ENCODE results near the gene FMO3. TPM values are rescaled to one million over a fixed set of nuclear protein-coding genes. Genes with fewer than 3 reads are reported as not detected.

Gene FMO3
- total and polyA plus RNA-seq, 2 donors (not counting 3 experiments of a cell fraction or from before 2014, with no cell fraction given): not detected

DNA sequence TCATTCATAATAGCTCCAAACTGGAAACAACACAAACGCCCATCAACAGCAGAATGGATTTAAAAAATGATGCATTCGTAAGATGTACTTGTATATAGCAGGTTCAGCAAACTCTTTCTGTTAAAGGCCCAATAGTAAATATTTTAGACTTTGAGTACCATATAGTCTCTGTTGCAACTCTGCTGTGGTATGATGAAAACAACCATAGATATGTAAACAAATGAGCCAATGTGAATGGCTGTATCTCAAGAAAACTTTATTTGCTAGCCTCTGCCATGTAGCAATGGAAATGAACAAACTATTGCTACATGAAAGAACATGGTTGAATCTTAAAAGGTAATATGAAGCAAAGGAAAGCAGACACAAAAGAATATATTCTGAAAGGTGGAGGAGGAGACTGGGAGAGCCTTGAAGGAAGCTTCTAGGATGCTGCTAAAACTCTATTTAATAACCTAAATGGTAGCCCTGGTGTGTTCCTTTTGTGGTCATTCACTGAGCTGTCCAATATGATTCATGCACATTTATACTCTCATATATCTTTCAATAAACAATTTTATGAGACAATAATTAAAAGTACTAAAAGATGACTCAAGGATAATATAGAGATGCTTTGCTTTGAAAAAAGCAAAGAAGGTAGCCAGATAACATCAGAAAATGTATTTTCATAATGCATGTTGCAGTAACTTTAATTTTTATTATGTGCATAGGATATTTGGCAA is 29.1 kb upstream of the FMO3 start:
- dilution Hi-C loops (cut with MboI; ENCODE audit: extremely low pct_ligation_motif_present, low sequenced_read_pairs) (no loop called here), intact Hi-C loops (cut with micrococcal nuclease) (no loop called here)
- no TSS peak for BruUV-seq (replicated peaks)
- Histone ChIP-seq H3K4me1 (ENCODE audit: control insufficient read depth, extremely low read depth, insufficient read depth, low read length) (no peaks in the 10 kb centered on the region), H3K4me3 (replicated peaks in 1 of 3; ENCODE audit: insufficient read depth in 1 of 3, low read depth in 1 of 3, low read length in 3 of 3) (no peak overlapping the region), H3K27ac (ENCODE audit: insufficient read depth, low read depth, low read length) (no peak overlapping the region), H3K79me2 (ENCODE audit: control insufficient read depth, insufficient read depth, low read length) (no peaks in the 10 kb centered on the region), H3K36me3 (ENCODE audit: control insufficient read depth in 2 of 2, extremely low read depth in 1 of 2, insufficient read depth in 2 of 2, low read length in 2 of 2) (no peaks in the 10 kb centered on the region), H3K9me1 (replicated peaks; ENCODE audit: control insufficient read depth, extremely low read depth, insufficient read depth, low read length) (no peaks in the 10 kb centered on the region), H3K9ac (replicated peaks; ENCODE audit: extremely low read depth, insufficient read depth, low read length) (no peak overlapping the region), H4K20me1 (replicated peaks; ENCODE audit: control insufficient read depth, extremely low read depth, insufficient read depth, low read length) (no peaks in the 10 kb centered on the region), H2AFZ (ENCODE audit: low read depth, low read length) (no peak overlapping the region), H3K9me3 (replicated peaks; ENCODE audit: control insufficient read depth, insufficient read depth, low read length) (no peaks in the 10 kb centered on the region), H3K4me2 (ENCODE audit: insufficient read depth, low read length) (no peak overlapping the region), H3K27me3 (ENCODE audit: control insufficient read depth in 2 of 2, insufficient read depth in 2 of 2, low read length in 2 of 2) (no peaks in the 10 kb centered on the region)
- TF ChIP-seq JUN (IDR thresholded peaks at IDR 0.05; ENCODE audit: borderline replicate concordance, insufficient read depth, insufficient read length, low read depth): no peak
- TF ChIP-seq CTCF (IDR thresholded peaks at IDR 0.05; ENCODE audit: extremely low read depth in 1 of 2, insufficient read depth in 1 of 2, low read depth in 1 of 2, low read length in 2 of 2): no peak
- no peak for TF ChIP-seq EZH2 (IDR thresholded peaks at IDR 0.05; ENCODE audit: borderline replicate concordance, low read depth, low read length, severe bottlenecking)
- TF ChIP-seq POLR2A (IDR thresholded peaks at IDR 0.05; ENCODE audit: low read depth, low read length): no peak
- TF ChIP-seq MYC (IDR thresholded peaks at IDR 0.05; ENCODE audit: low read depth, low read length): no peak
- no peak for TF ChIP-seq MAX (IDR thresholded peaks at IDR 0.05; ENCODE audit: insufficient read depth, insufficient read length)
- TF ChIP-seq POLR2AphosphoS5 (IDR thresholded peaks at IDR 0.05; ENCODE audit: insufficient read depth, low read depth, low read length): no peak
- no peak for TF ChIP-seq FOS (IDR thresholded peaks at IDR 0.05; ENCODE audit: borderline replicate concordance, insufficient read depth, low read length)
- no peak for TF ChIP-seq GATA2 (IDR thresholded peaks at IDR 0.05; ENCODE audit: insufficient read depth, insufficient read length, low read depth, low read length)
- ChIA-PET CTCF (no interaction called here), POLR2A (no interaction called here)
- FAIRE-seq (no peak), DNase-seq (ENCODE audit: low read depth, low spot score) (no peak)
